Mesothelial cell of epicardium (in vitro differentiated cells): Measurements from ENCODE around the gene C17orf50. TPM values are rescaled to one million over a fixed set of nuclear protein-coding genes. Genes with fewer than 3 reads are reported as not detected.

Source experiments
- DNase-seq, 2 experiments: peaks; one replicate each; pipeline ENCODE4 v3.0.0; 2021; ENCODE audit warnings: low spot score in 2 of 2; ENCODE audit not compliant: unreplicated experiment in 2 of 2
- H3K27ac Mint-ChIP-seq: 2 replicates; pipeline ENCODE4 v1.8.0; 2021; ENCODE audit warnings: mixed read lengths
- H3K27me3 Mint-ChIP-seq: 2 replicates; pipeline ENCODE4 v1.8.0; 2021; ENCODE audit warnings: low read depth, mixed read lengths
- H3K36me3 Mint-ChIP-seq: 2 replicates; pipeline ENCODE4 v1.8.0; 2021; ENCODE audit warnings: mixed read lengths
- H3K4me1 Mint-ChIP-seq: 2 replicates; pipeline ENCODE4 v1.8.0; 2021; ENCODE audit warnings: mixed read lengths
- H3K4me3 Mint-ChIP-seq: 2 replicates; pipeline ENCODE4 v1.8.0; 2021; ENCODE audit warnings: mild to moderate bottlenecking, moderate library complexity, mixed read lengths
- H3K9me3 Mint-ChIP-seq: 2 replicates; pipeline ENCODE4 v1.8.0; 2021; ENCODE audit warnings: mixed read lengths
- CTCF ChIP-seq: fragments of 200-600 bp; sonication (generic); IDR thresholded peaks from one replicate; pipeline ENCODE4 v1.5.0; 2021; ENCODE audit warnings: antibody characterized with exemption; ENCODE audit not compliant: unreplicated experiment
- total RNA-seq: library from RNA; stranded (reverse); gene quantifications from 3 replicates; pipeline ENCODE4 v1.2.1, GENCODE V29; 2021

Gene C17orf50
- total RNA-seq, 1 donor from 2014 or later: not detected

- Mint-ChIP-seq H3K4me3 (no peak overlapping the region), H3K27me3 (peaks cover 41% of the 10 kb centered on the region), H3K4me1 (peaks cover 5% of the 10 kb centered on the region), H3K9me3 (no peaks in the 10 kb centered on the region), H3K27ac (no peak overlapping the region), H3K36me3 (no peaks in the 10 kb centered on the region)
- no peak for DNase-seq
- no peak for TF ChIP-seq CTCF
Measured at GRCh38 chr17:35740216-35740615, 20.5 kb upstream of the C17orf50 start.

- no peak for DNase-seq
- H3K4me3 Mint-ChIP-seq: peak overlapping the region; percentile 36
- H3K27ac Mint-ChIP-seq: no peak overlapping the region
- H3K27me3 Mint-ChIP-seq: peaks cover 47% of the 10 kb centered on the region
- no peaks in the 10 kb centered on the region for H3K9me3 Mint-ChIP-seq
- peaks cover 5% of the 10 kb centered on the region for H3K4me1 Mint-ChIP-seq
- no peak for TF ChIP-seq CTCF
- H3K36me3 Mint-ChIP-seq: no peaks in the 10 kb centered on the region
Measured at GRCh38 chr17:35740997-35741931, 19.4 kb upstream of the C17orf50 start.

GRCh38 chr17:35742496-35742895, 18.2 kb upstream of the C17orf50 start:
- no peaks in the 10 kb centered on the region for H3K9me3 Mint-ChIP-seq
- no peak overlapping the region for H3K27ac Mint-ChIP-seq
- peaks cover 51% of the 10 kb centered on the region for H3K27me3 Mint-ChIP-seq
- no peak overlapping the region for H3K4me3 Mint-ChIP-seq
- peaks cover 5% of the 10 kb centered on the region for H3K4me1 Mint-ChIP-seq
- no peaks in the 10 kb centered on the region for H3K36me3 Mint-ChIP-seq
- no peak for TF ChIP-seq CTCF
- no peak for DNase-seq

- Mint-ChIP-seq H3K4me3 (no peak overlapping the region), H3K9me3 (no peaks in the 10 kb centered on the region), H3K27ac (no peak overlapping the region), H3K36me3 (no peaks in the 10 kb centered on the region), H3K4me1 (peaks cover 5% of the 10 kb centered on the region), H3K27me3 (peaks cover 51% of the 10 kb centered on the region)
- no peak for TF ChIP-seq CTCF
- no peak for DNase-seq
Measured at GRCh38 chr17:35742896-35743477, 17.7 kb upstream of the C17orf50 start.

GRCh38 chr17:35743626-35744328, 16.9 kb upstream of the C17orf50 start:
- Mint-ChIP-seq H3K4me3 (no peak overlapping the region), H3K27me3 (peaks cover 56% of the 10 kb centered on the region), H3K36me3 (no peaks in the 10 kb centered on the region), H3K9me3 (no peaks in the 10 kb centered on the region), H3K4me1 (peaks cover 5% of the 10 kb centered on the region), H3K27ac (no peak overlapping the region)
- DNase-seq: peak in 1 of 2 experiments; percentile 72
- no peak for TF ChIP-seq CTCF
